GM19328 (cell line): ENCODE measurements around the gene GDF9.

Source experiments
- ATAC-seq: cut with Tn5 transposase; IDR thresholded peaks from one replicate; pipeline ENCODE4 v1.9.1; 2021; ENCODE audit warnings: mild to moderate bottlenecking, moderate library complexity; ENCODE audit not compliant: unreplicated experiment

The GDF9 gene

DNA sequence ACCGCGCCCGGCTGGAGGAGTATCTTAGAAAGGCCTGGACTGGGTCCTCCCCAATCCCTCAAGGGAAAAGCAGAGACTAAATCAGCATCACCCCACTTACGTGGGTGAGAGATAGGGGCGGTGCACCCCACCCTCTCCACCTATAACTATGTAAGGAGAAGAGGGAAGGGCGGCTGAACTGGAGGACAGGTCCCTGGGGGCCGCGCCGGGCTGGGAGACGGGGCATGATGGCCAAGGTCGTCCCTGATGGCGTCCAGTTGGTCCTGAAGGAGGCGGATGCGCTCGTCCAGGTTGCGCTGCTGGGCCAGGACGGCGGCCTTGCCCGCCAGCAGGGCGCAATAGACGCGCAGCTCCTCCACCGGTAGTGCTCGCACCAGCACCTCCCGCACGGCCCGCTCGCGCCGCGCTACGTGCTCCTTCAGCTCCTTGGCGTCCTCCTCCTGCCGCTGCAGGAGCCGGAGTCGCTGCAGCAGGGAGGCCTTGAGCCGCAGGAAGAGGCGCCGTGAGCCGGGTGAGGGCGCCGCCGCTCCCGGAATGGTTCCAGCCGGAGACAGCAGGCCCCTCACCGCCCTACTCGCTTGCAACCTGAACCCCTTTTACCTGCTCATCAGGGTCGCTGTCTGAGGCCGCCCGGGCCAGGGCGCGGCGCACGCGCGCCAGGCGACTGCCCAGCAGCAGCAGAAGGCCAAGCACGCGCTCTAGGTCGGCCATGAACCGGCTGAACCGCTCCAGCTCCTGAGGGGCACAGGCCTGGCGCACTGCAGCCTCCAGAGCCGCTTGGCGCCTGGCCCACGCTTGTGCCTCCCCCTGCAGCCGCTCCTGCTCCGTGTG, 43.4 kb downstream of the GDF9 start:
- ATAC-seq = no peak

DNA sequence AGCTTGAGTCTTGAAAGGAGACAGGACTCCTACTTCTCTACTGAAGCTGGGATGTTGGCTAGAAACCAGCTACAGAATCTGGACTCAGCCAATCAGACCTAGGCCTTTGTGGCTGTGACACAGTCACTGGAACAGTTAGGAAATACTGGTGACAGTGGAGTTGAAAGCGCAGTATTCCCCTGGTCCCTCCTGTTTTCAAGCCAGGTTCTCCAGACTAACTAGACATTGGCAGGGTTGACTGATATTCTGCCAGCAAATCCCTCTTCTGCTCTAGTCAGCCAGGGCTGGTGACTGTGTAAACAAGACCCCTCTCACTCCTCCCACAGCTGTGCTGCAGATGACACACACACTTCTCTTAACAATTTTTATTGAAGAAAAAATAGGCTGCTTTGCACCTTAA, 44.5 kb downstream of the GDF9 start:
- no peak for ATAC-seq

DNA sequence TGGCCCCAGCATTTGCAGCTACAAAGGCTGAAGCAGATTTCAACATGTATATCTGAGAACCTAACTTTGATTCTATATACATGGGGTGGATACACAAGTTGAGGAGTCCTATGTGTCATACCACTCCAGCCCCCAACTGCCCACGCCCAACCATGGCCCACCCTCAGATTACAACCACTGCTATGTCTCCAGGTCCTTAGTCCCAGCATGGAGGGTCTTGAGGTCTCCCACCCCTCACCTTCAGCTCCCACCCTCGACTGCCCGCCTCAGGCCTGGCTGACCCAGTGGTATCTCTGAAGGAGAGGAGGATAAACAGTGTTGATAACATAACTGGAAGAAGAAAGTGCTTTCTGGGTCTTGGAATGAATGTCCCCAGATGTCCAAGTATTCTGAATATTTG, 44.9 kb downstream of the GDF9 start:
- ATAC-seq = no peak

DNA sequence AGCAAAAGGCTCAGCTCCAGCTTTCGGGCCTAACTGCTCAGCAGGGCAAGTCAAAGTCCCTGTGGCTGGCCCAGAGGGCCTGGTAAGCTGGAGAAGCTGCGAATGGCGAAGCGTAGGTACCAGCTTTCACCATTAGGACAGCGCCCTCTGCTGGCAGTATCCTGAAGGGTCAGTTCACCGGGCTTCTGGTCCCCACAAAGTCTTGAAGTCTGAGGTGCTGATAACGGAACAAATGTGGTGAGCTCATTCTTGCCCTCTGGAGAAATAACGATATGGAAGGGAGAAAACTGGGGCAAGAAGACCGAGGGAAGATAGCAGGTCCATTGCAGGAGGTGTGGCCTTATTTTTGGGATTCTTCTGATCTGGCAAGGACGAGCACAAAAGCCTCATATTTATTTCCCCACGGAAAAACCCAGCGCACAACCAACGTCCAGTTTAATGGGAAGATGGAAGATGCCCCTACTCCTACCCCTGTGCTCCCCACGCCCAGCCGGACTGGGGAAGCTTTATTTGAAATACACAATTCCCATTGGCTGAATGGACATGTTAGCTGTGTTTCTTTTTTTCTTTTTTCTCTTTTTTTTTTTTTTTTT, 46.0 kb downstream of the GDF9 start:
- no peak for ATAC-seq

DNA sequence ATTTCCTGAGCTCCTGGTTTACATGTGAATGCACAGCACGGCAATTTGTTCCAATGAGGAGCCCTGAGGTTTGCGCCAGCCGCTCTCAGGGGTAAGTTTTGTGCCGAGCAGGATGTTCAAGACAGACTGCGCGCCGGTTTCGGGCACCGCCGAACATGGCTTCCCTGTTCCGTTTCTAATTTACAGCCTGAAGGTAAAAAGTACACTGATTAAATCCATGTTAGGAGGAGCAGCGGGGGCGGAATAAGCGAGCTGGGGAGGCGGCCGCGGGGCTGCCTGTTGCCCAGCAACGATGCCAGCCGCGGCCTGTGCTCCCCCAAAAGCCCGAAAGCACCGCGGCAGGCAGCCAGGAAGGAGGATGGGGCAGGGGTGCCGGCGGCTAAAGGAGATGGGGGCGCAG, 46.8 kb downstream of the GDF9 start:
- no peak for ATAC-seq

DNA sequence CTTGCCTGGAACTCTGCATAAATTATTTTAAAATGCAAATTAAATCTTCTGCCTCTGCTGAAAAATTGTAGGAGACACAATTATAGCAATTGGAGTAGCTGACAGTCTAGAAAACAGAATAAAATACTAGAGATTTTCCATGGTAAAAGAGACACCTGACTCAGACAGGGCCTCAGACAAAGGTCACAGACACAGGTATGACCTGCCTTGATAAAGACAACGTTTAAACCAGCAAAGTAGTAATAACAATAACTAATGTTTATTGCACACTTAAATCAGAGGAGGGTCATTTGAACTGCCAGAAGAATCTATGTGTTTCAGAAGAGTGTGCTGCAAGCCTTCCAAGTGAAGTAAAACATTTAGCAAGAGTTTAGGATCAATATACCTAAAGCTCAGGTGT, 49.3 kb downstream of the GDF9 start:
- no peak for ATAC-seq

DNA sequence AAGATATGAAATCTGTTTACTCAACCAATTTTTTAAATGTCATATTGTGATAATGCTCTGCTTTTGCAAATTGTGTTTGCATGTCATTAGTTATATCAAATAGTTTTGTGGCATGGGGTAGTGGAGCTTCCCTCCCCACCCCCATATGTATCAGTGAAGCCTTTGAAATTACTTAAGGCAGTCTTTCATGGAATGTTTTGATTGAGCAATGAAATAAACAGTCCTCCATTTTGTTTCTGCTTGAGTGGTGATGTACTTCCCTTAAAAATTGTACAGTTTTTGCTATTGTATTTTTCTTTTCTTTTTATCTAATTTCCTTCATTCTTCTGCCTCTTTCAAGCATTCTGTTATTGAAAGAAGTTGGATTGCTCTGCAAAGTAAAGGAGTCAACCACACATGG, 49.7 kb downstream of the GDF9 start:
- ATAC-seq = no peak

DNA sequence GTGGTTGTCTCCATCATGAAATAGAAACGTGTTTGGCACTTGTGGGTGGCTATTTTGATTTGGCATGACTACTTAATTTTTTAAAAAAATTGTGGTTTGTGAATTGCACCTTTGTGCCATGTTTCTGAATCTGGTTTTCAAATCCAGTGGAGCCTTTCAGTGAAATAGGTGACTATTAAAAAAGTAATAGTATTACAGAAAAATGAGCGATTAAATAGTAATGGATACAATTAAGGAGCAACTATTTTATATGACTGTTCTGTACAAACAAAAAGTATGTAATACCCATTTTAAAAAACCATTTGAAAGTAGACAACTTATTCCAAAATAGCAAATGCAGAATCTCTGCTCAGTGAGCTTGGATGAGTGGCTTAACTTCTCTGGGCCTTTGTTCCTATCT, 50.2 kb downstream of the GDF9 start:
- ATAC-seq = no peak

DNA sequence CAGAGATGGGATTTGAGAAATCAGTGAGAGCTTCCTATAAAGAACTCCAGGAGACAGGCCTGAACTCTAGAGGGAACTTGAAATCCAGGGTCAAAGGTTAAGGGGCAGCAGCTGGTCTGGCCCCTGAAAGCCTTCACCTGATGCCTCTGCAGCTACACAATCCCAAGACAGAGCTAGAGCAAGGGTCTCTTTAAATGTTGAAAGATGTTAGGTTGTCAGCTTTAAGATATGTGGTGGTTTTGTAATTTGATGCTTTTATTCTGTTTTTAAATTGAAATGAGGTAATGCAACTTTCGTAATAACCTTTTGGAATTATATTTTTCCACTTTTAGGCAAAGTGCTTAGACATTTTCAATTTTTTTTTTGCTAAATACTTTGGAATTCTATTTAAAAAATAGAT, 50.8 kb downstream of the GDF9 start:
- no peak for ATAC-seq

DNA sequence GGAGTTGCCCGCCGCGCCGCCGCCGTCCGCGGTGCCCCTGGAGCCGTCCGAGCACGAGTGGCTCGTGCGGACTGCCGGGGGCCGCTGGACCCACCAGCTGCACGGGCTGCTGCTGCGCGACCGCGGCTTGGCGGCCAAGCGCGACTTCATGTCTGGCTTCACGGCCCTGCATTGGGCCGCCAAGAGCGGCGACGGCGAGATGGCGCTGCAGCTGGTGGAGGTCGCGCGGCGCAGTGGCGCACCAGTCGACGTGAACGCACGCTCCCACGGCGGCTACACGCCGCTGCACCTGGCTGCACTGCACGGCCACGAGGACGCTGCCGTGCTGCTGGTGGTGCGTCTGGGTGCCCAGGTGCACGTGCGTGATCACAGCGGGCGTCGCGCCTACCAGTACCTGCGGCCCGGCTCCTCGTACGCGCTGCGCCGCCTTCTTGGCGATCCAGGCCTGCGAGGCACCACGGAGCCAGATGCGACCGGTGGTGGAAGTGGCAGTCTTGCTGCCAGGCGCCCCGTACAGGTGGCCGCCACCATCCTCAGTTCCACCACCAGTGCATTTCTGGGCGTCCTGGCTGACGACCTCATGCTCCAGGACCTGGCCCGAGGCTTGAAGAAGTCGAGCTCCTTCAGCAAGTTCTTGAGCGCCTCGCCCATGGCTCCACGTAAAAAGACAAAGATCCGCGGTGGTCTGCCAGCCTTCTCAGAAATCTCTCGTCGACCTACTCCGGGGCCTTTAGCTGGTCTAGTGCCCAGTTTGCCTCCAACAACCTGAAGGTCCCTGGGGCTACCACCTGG, 51.6 kb downstream of the GDF9 start:
- ATAC-seq = no peak

DNA sequence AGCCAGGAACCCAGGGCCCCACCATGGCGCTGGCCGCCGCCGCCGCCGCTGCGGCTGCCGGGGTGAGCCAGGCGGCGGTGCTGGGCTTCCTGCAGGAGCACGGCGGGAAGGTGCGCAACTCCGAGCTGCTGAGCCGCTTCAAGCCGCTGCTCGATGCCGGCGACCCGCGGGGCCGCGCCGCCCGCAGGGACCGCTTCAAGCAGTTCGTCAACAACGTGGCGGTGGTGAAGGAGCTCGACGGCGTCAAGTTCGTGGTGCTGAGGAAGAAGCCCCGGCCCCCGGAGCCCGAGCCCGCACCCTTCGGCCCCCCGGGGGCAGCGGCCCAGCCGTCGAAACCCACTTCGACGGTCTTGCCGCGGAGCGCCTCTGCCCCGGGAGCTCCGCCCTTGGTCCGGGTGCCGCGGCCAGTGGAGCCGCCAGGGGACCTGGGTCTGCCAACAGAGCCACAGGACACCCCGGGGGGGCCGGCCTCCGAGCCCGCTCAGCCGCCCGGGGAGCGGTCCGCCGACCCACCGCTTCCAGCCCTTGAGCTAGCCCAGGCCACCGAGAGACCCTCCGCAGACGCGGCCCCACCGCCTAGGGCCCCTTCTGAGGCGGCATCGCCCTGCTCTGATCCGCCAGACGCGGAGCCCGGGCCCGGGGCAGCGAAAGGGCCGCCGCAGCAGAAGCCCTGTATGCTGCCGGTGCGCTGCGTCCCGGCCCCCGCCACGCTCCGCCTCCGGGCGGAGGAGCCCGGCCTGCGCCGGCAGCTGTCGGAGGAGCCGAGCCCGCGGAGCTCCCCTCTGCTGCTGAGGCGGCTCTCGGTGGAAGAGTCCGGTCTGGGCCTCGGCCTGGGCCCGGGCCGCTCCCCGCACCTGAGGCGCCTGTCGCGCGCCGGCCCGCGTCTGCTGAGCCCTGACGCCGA, 52.4 kb downstream of the GDF9 start:
- ATAC-seq = no peak

DNA sequence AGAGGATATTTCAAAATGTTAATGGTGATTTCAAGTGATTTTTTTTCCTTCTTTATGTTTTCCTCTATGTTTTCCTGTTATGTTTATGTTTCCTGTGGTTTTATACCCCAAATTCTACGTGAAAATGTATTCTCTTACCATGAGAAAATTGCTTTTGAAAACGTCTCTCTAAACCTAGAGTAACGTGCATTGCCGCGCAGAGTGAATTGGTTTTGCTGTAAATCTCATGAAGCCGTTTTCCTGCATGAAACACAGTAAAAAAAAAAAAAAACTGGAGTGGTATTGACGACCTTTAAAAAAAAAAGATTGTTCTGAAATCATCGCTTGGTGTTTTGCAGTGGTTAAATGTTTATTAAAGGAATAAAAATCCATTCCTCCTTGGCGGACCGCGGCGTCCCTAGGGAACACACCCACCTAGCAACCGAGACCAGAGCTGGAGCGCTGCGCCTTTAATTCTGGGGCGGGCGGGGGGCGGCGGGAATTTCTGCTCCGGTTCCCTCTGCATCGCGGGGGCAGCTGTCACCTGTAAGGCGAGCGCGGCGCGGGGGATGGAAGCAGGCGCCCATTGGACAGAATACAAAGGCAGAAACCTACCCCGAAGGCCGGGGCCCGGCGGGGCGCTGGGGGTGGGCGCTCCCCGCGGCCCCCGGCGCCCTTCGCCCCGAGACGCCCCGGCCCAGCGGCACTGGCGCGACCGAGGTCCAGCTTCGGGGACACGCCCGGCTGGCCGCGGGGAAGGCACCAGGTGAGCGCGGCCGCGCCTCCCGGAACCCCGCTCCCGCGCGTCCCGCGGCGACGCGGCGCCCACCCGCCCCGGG, 53.3 kb downstream of the GDF9 start, which contains the start of gene SOWAHA:
Gene SOWAHA (plus strand): TSS at position 522 of the 818 bp plus-strand sequence. CDS start 320 bp downstream, outside the sequence.
- no peak for ATAC-seq

DNA sequence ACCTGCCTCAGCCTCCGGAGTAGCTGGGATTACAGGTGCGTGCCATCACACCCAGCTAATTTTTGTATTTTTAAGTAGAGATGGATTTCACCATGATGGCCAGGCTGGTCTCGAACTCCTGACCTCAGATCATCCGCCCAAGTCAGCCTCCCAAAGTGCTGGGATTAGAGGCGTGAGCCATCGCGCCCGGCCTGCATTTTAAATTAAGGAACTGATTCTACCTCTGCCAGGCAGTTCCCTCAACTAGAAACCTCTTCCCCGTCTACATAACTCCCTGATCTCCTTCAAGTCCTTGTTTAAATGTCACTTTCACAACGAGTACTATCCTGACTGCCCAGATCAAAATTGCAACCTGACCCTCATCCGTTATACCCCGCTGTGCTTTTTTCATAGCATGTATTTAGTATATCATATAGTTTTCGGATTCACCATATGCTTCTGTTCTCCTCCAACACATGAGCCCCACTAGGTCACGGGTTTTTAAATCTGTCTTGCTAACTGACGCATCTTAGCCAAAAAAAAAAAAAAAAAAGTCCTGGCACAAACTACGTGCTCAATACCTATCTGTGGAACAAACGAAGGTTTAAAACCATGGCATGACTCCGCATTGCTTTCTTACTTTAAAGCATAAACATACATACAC, 54.0 kb downstream of the GDF9 start:
- no peak for ATAC-seq
